CD14-positive monocyte (primary cell): ENCODE measurements around the gene NOD2. TPM values are rescaled to one million over a fixed set of nuclear protein-coding genes. Genes with fewer than 3 reads are reported as not detected.

Experiments
- DNase-seq, 3 donors: peaks; one replicate each; pipeline ENCODE4 v3.0.0-alpha.2; 2011 to 2022
- H2AFZ ChIP-seq: 2 replicates; pipeline ENCODE4 v1.6.0; 2012; ENCODE audit warnings: mild to moderate bottlenecking, low read depth, low read length, inconsistent platforms; ENCODE audit not compliant: insufficient read depth, poor library complexity, severe bottlenecking
- H3K27ac ChIP-seq, 2 donors: 1 replicate in 1 of 2; 2 replicates in 1 of 2; pipeline ENCODE4 v1.5.1; 2012 to 2013; ENCODE audit warnings: low read length in 2 of 2, control low read depth in 1 of 2, inconsistent platforms in 1 of 2, low read depth in 1 of 2, mild to moderate bottlenecking in 1 of 2
- H3K27me3 ChIP-seq, 2 donors: one replicate each; pipeline versions ENCODE4 v1.6.0 to v1.6.1; 2011 to 2013; ENCODE audit warnings: low read length in 2 of 2; ENCODE audit not compliant: control insufficient read depth in 2 of 2, insufficient read depth in 2 of 2
- H3K36me3 ChIP-seq, 2 donors: replicated peaks in 1 of 2; 1 replicate in 1 of 2; 2 replicates in 1 of 2; pipeline versions ENCODE4 v1.5.1 to v1.6.1; 2012 to 2013; ENCODE audit warnings: low read length in 2 of 2, control low read depth in 1 of 2, inconsistent platforms in 1 of 2, mild to moderate bottlenecking in 1 of 2; ENCODE audit not compliant: insufficient read depth in 2 of 2, control insufficient read depth in 1 of 2
- H3K4me1 ChIP-seq, 2 donors: 1 replicate in 1 of 2; 2 replicates in 1 of 2; pipeline versions ENCODE4 v1.5.1 to v1.6.1; 2012 to 2013; ENCODE audit warnings: low read length in 2 of 2, control low read depth in 1 of 2, inconsistent platforms in 1 of 2, mild to moderate bottlenecking in 1 of 2, moderate library complexity in 1 of 2; ENCODE audit not compliant: insufficient read depth in 2 of 2, control insufficient read depth in 1 of 2
- H3K4me2 ChIP-seq: replicated peaks from 2 replicates; pipeline ENCODE3; 2012; ENCODE audit warnings: low read length, moderate library complexity, mild to moderate bottlenecking; ENCODE audit not compliant: poor library complexity, severe bottlenecking; ENCODE audit errors: extremely low read depth
- H3K4me3 ChIP-seq, 3 experiments: fragments of 200-600 bp in 1 of 3; sonication (generic) in 1 of 3; replicated peaks in 1 of 3; 1 replicate in 2 of 3; 2 replicates in 1 of 3; pipeline ENCODE4 v1.5.1; 2011 to 2013; ENCODE audit warnings: low read length in 3 of 3, mild to moderate bottlenecking in 3 of 3, control low read depth in 2 of 3, low read depth in 2 of 3, inconsistent platforms in 1 of 3, moderate library complexity in 1 of 3
- H3K79me2 ChIP-seq: 2 replicates; pipeline ENCODE4 v1.6.0; 2012; ENCODE audit warnings: mild to moderate bottlenecking, control low read depth, inconsistent platforms, low read length, moderate library complexity; ENCODE audit not compliant: insufficient read depth
- H3K9ac ChIP-seq: 2 replicates; pipeline ENCODE4 v1.6.0; 2017; ENCODE audit warnings: low read length, mild to moderate bottlenecking; ENCODE audit not compliant: insufficient read depth, poor library complexity, severe bottlenecking
- H3K9me3 ChIP-seq, 2 donors: replicated peaks in 1 of 2; 1 replicate in 1 of 2; 2 replicates in 1 of 2; pipeline versions ENCODE4 v1.5.1 to v1.6.1; 2012 to 2013; ENCODE audit warnings: low read length in 2 of 2, control low read depth in 1 of 2; ENCODE audit not compliant: control insufficient read depth in 1 of 2, insufficient read depth in 1 of 2
- H4K20me1 ChIP-seq: 2 replicates; pipeline ENCODE4 v1.6.0; 2012; ENCODE audit warnings: mild to moderate bottlenecking, low read length, control low read depth, moderate library complexity; ENCODE audit not compliant: insufficient read depth
- H3K27ac Mint-ChIP-seq, 7 donors: one replicate each; pipeline ENCODE4 v1.8.0; 2020; ENCODE audit warnings: mild to moderate bottlenecking in 7 of 7, mixed read lengths in 7 of 7, moderate library complexity in 6 of 7, inconsistent platforms in 2 of 7
- H3K27me3 Mint-ChIP-seq, 3 donors: one replicate each; pipeline ENCODE4 v1.8.0; 2021 to 2022; ENCODE audit warnings: low read depth in 3 of 3, mild to moderate bottlenecking in 3 of 3, mixed read lengths in 3 of 3, moderate library complexity in 3 of 3, inconsistent platforms in 1 of 3
- H3K36me3 Mint-ChIP-seq, 2 donors: one replicate each; pipeline ENCODE4 v1.8.0; 2020; ENCODE audit warnings: mixed read lengths in 2 of 2, inconsistent platforms in 1 of 2, mild to moderate bottlenecking in 1 of 2
- H3K4me1 Mint-ChIP-seq: one replicate; pipeline ENCODE4 v1.8.0; 2020; ENCODE audit warnings: mild to moderate bottlenecking, mixed read lengths
- H3K4me3 Mint-ChIP-seq, 2 donors: one replicate each; pipeline ENCODE4 v1.8.0; 2020; ENCODE audit warnings: mild to moderate bottlenecking in 2 of 2, mixed read lengths in 2 of 2, moderate library complexity in 1 of 2
- H3K9me3 Mint-ChIP-seq, 7 donors: one replicate each; pipeline ENCODE4 v1.8.0; 2020 to 2022; ENCODE audit warnings: mixed read lengths in 7 of 7, mild to moderate bottlenecking in 6 of 7, moderate library complexity in 6 of 7, inconsistent platforms in 2 of 7
- CTCF ChIP-seq: fragments of 200-600 bp; IDR thresholded peaks from one replicate; pipeline ENCODE4 v1.8.0; 2022; ENCODE audit warnings: antibody characterized with exemption, mild to moderate bottlenecking
- WGBS: methylation state at CpG from one replicate; pipeline ENCODE4 v1.1.5; 2013; ENCODE audit warnings: missing lambda C conversion rate; ENCODE audit not compliant: insufficient coverage; 5-methylcytosine and 5-hydroxymethylcytosine counted together
- intact Hi-C, 2 donors: fragments of 100-400 bp; cut with micrococcal nuclease; formaldehyde crosslinking; loops; one replicate each; pipeline versions ENCODE4 v1.15.0 to v1.15.1; 2023
- polyA plus RNA-seq, 3 donors: library from polyadenylated mRNA; depleted of rRNA in 1 of 3; unstranded in 2 of 3; stranded (reverse) in 1 of 3; fragments of 300-500 nt in 2 of 3; fragments of >200 nt in 1 of 3; fragmentation: Illumina TruSeq in 2 of 3; gene quantifications; 1 replicate in 2 of 3; 2 replicates in 1 of 3; pipeline ENCODE4 v1.2.3, GENCODE V29; 2012 to 2021

NOD2 gene
- polyA plus RNA-seq, 3 donors: 18.5 to 83.3 (median 29.7) TPM

- Histone ChIP-seq H3K4me1 (peaks cover 75 to 89% of the 10 kb centered on the region in 2 donors), H3K36me3 (peaks cover 26 to 31% of the 10 kb centered on the region in 2 donors), H3K27ac (peak overlapping the region; percentile 97 to 100), H2AFZ (no peak overlapping the region), H3K27me3 (no peaks in the 10 kb centered on the region), H4K20me1 (peaks cover 34% of the 10 kb centered on the region), H3K79me2 (peaks cover 95% of the 10 kb centered on the region), H3K9ac (peak overlapping the region; percentile 95), H3K4me2 (peak overlapping the region; percentile 99), H3K4me3 (peak overlapping the region in 2 of 3 experiments; percentile 32 to 95), H3K9me3 (no peaks in the 10 kb centered on the region)
- intact Hi-C loops: loop anchor here (5.0 to 10.0 kb wide), 2 partner anchors 46 to 422 kb away; partner anchors contain the start of gene CYLD (in 2 of the 2)
- Mint-ChIP-seq H3K9me3 (no peaks in the 10 kb centered on the region), H3K27me3 (no peaks in the 10 kb centered on the region), H3K4me1 (peaks cover 87% of the 10 kb centered on the region), H3K36me3 (peaks cover 39 to 55% of the 10 kb centered on the region in 2 donors), H3K4me3 (peak overlapping the region; percentile 95 to 99), H3K27ac (peak overlapping the region; percentile 98 to 100 (median 99))
- DNase-seq: peak; percentile 98 to 100 (median 99)
- TF ChIP-seq CTCF: no peak
- 48% methylated on average over 10 of the region's 15 CpGs for WGBS
These were observed 3.4 kb downstream of the NOD2 start for GRCh38 chr16:50696575-50697420.

- H3K27me3 Mint-ChIP-seq: no peaks in the 10 kb centered on the region
- no peak overlapping the region for H2AFZ ChIP-seq
- H4K20me1 ChIP-seq: peaks cover 40% of the 10 kb centered on the region
- peak overlapping the region; percentile 95 for H3K9ac ChIP-seq
- peaks cover 44 to 60% of the 10 kb centered on the region in 2 donors for H3K36me3 Mint-ChIP-seq
- H3K4me3 Mint-ChIP-seq: peak overlapping the region; percentile 79 to 89
- 94% methylated on average over 3 of the region's 5 CpGs for WGBS
- intact Hi-C loops: loop anchor here (5.0 to 10.0 kb wide), 2 partner anchors 45 to 423 kb away; partner anchors contain the start of gene CYLD (in 2 of the 2)
- H3K27ac Mint-ChIP-seq: peak overlapping the region; percentile 98 to 100 (median 99)
- no peaks in the 10 kb centered on the region for H3K9me3 Mint-ChIP-seq
- no peaks in the 10 kb centered on the region for H3K27me3 ChIP-seq
- H3K4me2 ChIP-seq: peak overlapping the region; percentile 99
- H3K4me1 Mint-ChIP-seq: peaks cover 88% of the 10 kb centered on the region
- H3K4me1 ChIP-seq: peaks cover 75 to 94% of the 10 kb centered on the region in 2 donors
- DNase-seq: no peak
- H3K4me3 ChIP-seq: peak overlapping the region in 1 of 3 experiments; percentile 95
- H3K9me3 ChIP-seq: no peaks in the 10 kb centered on the region
- peaks cover 100% of the 10 kb centered on the region for H3K79me2 ChIP-seq
- no peak for TF ChIP-seq CTCF
- peaks cover 32 to 37% of the 10 kb centered on the region in 2 donors for H3K36me3 ChIP-seq
- H3K27ac ChIP-seq: peak overlapping the region; percentile 97 to 100
These were observed 4.0 kb downstream of the NOD2 start for GRCh38 chr16:50697421-50697715.
